H1 (cell line): Measurements from ENCODE around the gene ACAP1. TPM values are rescaled to one million over a fixed set of nuclear protein-coding genes. Genes with fewer than 3 reads are reported as not detected.

Experiments used
- ASH2L ChIP-seq: fragments of 200-600, 300-600 bp; sonication (generic); IDR thresholded peaks from one replicate; pipeline ENCODE4 v1.7.1; 2017; ENCODE audit warnings: low read length
- CREB1 ChIP-seq: IDR thresholded peaks from 2 replicates; pipeline ENCODE4 v1.6.1; 2012; ENCODE audit warnings: inconsistent platforms
- CTBP2 ChIP-seq: IDR thresholded peaks from 2 replicates; pipeline ENCODE4 v1.7.0; 2011; ENCODE audit warnings: borderline replicate concordance, mild to moderate bottlenecking, moderate library complexity, mixed read lengths, low read length; ENCODE audit not compliant: insufficient read depth, insufficient read length
- FOSL1 ChIP-seq: IDR thresholded peaks from 2 replicates; pipeline ENCODE4 v1.6.1; 2011; ENCODE audit warnings: mild to moderate bottlenecking, low read depth, low read length, moderate library complexity; ENCODE audit not compliant: insufficient read depth
- GABPA ChIP-seq: IDR thresholded peaks from 2 replicates; pipeline ENCODE4 v1.6.1; 2011; ENCODE audit warnings: mild to moderate bottlenecking, low read length, moderate library complexity, borderline replicate concordance; ENCODE audit not compliant: insufficient read depth
- GTF2F1 ChIP-seq: IDR thresholded peaks from 2 replicates; pipeline ENCODE4 v1.6.1; 2012; ENCODE audit warnings: low read depth, low read length, improper control_type of control experiment, borderline replicate concordance
- HDAC2 ChIP-seq, 2 experiments: fragments of 300-600 bp in 1 of 2; sonication (generic) in 1 of 2; IDR thresholded peaks; 2 replicates each; pipeline ENCODE4 v1.6.1; 2011 to 2012; ENCODE audit warnings: low read depth in 2 of 2, low read length in 2 of 2, mild to moderate bottlenecking in 2 of 2, moderate library complexity in 2 of 2, borderline replicate concordance in 1 of 2, inconsistent platforms in 1 of 2
- JUND ChIP-seq: IDR thresholded peaks from 2 replicates; pipeline ENCODE4 v1.6.1; 2011; ENCODE audit warnings: mild to moderate bottlenecking, improper control_type of control experiment, low read length
- KDM4A ChIP-seq: IDR thresholded peaks from one replicate; pipeline ENCODE4 v1.7.1; 2012; ENCODE audit warnings: low read depth, mild to moderate bottlenecking, moderate library complexity, low read length, inconsistent platforms; ENCODE audit not compliant: severe bottlenecking
- NANOG ChIP-seq: IDR thresholded peaks from 2 replicates; pipeline ENCODE4 v1.6.1; 2011; ENCODE audit warnings: low read length, low read depth, mild to moderate bottlenecking, inconsistent platforms; ENCODE audit not compliant: insufficient read depth, poor library complexity, severe bottlenecking
- PHF8 ChIP-seq: fragments of 200-600 bp; sonication (generic); conservative IDR thresholded peaks from 2 replicates; pipeline ENCODE4 v1.7.1; 2012; ENCODE audit warnings: low read depth, mild to moderate bottlenecking, inconsistent platforms, low read length, moderate library complexity
- POLR2A ChIP-seq, 2 experiments: IDR thresholded peaks; 1 replicate in 1 of 2; 2 replicates in 1 of 2; pipeline ENCODE4 v1.6.1; 2011; ENCODE audit warnings: low read depth in 2 of 2, low read length in 2 of 2, mild to moderate bottlenecking in 2 of 2; ENCODE audit errors: control extremely low read depth in 1 of 2
- SIRT6 ChIP-seq: IDR thresholded peaks from one replicate; pipeline ENCODE4 v1.7.1; 2012; ENCODE audit warnings: low read length, inconsistent platforms
- SIX5 ChIP-seq: IDR thresholded peaks from 2 replicates; pipeline ENCODE4 v1.6.1; 2011; ENCODE audit warnings: mild to moderate bottlenecking, low read depth, low read length
- YY1 ChIP-seq: IDR thresholded peaks from 2 replicates; pipeline ENCODE4 v1.6.1; 2011; ENCODE audit warnings: low read depth, mild to moderate bottlenecking, low read length
- polyA plus RNA-seq, 7 experiments: library from polyadenylated mRNA; depleted of rRNA in 3 of 7; stranded (reverse) in 5 of 7; unstranded in 2 of 7; fragments of >200 nt in 5 of 7; fragments of 200-250 nt in 2 of 7; gene quantifications; 1 replicate in 5 of 7; 2 replicates in 1 of 7; 4 replicates in 1 of 7; pipeline versions ENCODE4 v1.2.1 to v1.2.3, GENCODE V29; 2011 to 2013; ENCODE audit warnings: missing spikeins in 2 of 7, mixed read lengths in 2 of 7
- total RNA-seq: library from RNA; stranded (reverse); fragmentation: NEBNext Ultra II Directional; extraction: Animal tissue kit (Norgen Biotek cat#: 25700); gene quantifications from 2 replicates; pipeline ENCODE4 v1.2.1, GENCODE V29; 2021
- TF ChIP-seq, protein P1 (sequence below), 3 experiments: IDR thresholded peaks; 1 replicate in 2 of 3; 2 replicates in 1 of 3; pipeline versions ENCODE4 v1.5.1 to v1.6.1; 2011; ENCODE audit warnings: low read length in 3 of 3, mild to moderate bottlenecking in 3 of 3, inconsistent platforms in 2 of 3, low read depth in 1 of 3, moderate library complexity in 1 of 3; ENCODE audit not compliant: insufficient read depth in 1 of 3; ENCODE audit errors: control extremely low read depth in 1 of 3

The ACAP1 gene
- total and polyA plus RNA-seq, 2 of the 8 experiments (the other 6 are each of a cell fraction or from before 2014, with no cell fraction given) = 11.9 to 45.1 TPM

DNA sequence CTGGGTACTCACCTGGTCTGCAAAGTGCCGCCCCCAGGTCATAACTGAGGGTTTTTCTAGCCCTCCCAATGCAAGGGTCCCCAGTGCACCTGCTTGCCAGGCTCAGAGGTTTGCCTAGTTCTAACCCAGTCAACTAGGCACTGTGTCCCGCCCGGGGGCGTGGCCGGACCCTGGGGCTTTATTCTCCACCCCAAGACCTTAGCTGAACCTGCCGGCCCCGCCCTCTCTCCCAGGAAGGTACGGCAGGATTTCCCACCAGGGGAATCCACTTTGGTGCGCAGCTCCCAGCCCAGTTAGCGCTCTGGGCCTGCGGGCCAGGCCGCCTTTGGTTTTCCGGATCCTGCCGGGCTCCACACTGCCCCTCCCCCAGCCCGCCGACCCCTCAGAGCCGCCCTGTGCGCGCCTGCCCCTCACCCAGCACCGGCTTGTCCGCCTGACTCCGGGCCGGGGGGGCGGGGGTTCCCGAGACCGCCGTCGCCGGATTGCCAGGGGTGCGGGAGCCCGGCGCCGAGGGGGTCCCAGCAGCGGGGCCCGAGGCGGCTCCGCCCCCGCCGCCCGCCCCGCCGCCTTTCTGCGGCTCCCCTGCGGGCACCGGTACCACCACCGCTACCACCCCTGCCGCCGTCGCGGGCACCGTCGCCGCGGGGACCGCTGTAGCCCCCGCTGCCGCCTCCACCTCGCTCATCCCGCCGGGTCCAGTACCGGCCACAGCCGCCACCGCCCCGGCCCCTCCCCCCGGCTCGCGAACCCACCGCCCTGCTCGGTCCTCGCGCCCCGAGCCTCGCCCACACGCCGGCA, 42.3 kb upstream of the ACAP1 start (continued):
- no peak for TF ChIP-seq ASH2L
- 0 out of 2 replicates have a peak, but pooled peaks have one; percentile 35 for TF ChIP-seq GTF2F1
- TF ChIP-seq PHF8 = 0 out of 2 replicates have a peak, but pooled peaks have one; percentile 32
- TF ChIP-seq POLR2A (IDR thresholded peaks at IDR 0.05; ENCODE audit: control extremely low read depth in 1 of 2, low read depth in 2 of 2, low read length in 2 of 2) = peak in 1 of 2 experiments; percentile 31; a peak in 1 of 3 replicates
- TF ChIP-seq, protein P1, sequence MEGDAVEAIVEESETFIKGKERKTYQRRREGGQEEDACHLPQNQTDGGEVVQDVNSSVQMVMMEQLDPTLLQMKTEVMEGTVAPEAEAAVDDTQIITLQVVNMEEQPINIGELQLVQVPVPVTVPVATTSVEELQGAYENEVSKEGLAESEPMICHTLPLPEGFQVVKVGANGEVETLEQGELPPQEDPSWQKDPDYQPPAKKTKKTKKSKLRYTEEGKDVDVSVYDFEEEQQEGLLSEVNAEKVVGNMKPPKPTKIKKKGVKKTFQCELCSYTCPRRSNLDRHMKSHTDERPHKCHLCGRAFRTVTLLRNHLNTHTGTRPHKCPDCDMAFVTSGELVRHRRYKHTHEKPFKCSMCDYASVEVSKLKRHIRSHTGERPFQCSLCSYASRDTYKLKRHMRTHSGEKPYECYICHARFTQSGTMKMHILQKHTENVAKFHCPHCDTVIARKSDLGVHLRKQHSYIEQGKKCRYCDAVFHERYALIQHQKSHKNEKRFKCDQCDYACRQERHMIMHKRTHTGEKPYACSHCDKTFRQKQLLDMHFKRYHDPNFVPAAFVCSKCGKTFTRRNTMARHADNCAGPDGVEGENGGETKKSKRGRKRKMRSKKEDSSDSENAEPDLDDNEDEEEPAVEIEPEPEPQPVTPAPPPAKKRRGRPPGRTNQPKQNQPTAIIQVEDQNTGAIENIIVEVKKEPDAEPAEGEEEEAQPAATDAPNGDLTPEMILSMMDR (IDR thresholded peaks at IDR 0.05; ENCODE audit: control extremely low read depth in 1 of 3, insufficient read depth in 1 of 3, low read depth in 1 of 3, low read length in 3 of 3) = 0 out of 4 replicates have a peak, but pooled peaks of 1 of the 3 experiments have one; percentile 1
- no peak for TF ChIP-seq SIX5
- TF ChIP-seq YY1 = no peak
- TF ChIP-seq KDM4A = peak; percentile 39
- TF ChIP-seq CTBP2 = no peak
- TF ChIP-seq NANOG = no peak
- TF ChIP-seq JUND = no peak
- TF ChIP-seq SIRT6 = no peak
- TF ChIP-seq GABPA = no peak
- 0 out of 2 replicates have a peak, but pooled peaks have one; percentile 10 for TF ChIP-seq CREB1
- no peak for TF ChIP-seq FOSL1
- TF ChIP-seq HDAC2 (IDR thresholded peaks at IDR 0.05; ENCODE audit: borderline replicate concordance in 1 of 2, low read depth in 2 of 2, low read length in 2 of 2) = no peak
